H1 (cell line): Measurements from ENCODE around the gene LCN2.

Experiments
- BCL11A ChIP-seq, 2 experiments: IDR thresholded peaks; one replicate each; pipeline ENCODE4 v1.6.1; 2011; ENCODE audit warnings: low read depth in 2 of 2, low read length in 2 of 2, mild to moderate bottlenecking in 2 of 2
- CTCF ChIP-seq, 3 experiments: IDR thresholded peaks; 1 replicate in 2 of 3; 2 replicates in 1 of 3; pipeline versions ENCODE4 v1.5.1 to v1.6.1; 2011; ENCODE audit warnings: low read length in 3 of 3, mild to moderate bottlenecking in 3 of 3, inconsistent platforms in 2 of 3, low read depth in 1 of 3, moderate library complexity in 1 of 3; ENCODE audit not compliant: insufficient read depth in 1 of 3; ENCODE audit errors: control extremely low read depth in 1 of 3
- YY1 ChIP-seq: IDR thresholded peaks from 2 replicates; pipeline ENCODE4 v1.6.1; 2011; ENCODE audit warnings: low read depth, mild to moderate bottlenecking, low read length

GRCh38 chr9:128124451-128124850 is 24.8 kb upstream of the LCN2 start:
- TF ChIP-seq BCL11A (IDR thresholded peaks at IDR 0.05; ENCODE audit: low read depth in 2 of 2, low read length in 2 of 2) (no peak), YY1 (no peak), CTCF (IDR thresholded peaks at IDR 0.05; ENCODE audit: control extremely low read depth in 1 of 3, insufficient read depth in 1 of 3, low read depth in 1 of 3, low read length in 3 of 3) (no peak)
